Measurements from ENCODE around the gene ZFTA.

ZFTA gene

DNA sequence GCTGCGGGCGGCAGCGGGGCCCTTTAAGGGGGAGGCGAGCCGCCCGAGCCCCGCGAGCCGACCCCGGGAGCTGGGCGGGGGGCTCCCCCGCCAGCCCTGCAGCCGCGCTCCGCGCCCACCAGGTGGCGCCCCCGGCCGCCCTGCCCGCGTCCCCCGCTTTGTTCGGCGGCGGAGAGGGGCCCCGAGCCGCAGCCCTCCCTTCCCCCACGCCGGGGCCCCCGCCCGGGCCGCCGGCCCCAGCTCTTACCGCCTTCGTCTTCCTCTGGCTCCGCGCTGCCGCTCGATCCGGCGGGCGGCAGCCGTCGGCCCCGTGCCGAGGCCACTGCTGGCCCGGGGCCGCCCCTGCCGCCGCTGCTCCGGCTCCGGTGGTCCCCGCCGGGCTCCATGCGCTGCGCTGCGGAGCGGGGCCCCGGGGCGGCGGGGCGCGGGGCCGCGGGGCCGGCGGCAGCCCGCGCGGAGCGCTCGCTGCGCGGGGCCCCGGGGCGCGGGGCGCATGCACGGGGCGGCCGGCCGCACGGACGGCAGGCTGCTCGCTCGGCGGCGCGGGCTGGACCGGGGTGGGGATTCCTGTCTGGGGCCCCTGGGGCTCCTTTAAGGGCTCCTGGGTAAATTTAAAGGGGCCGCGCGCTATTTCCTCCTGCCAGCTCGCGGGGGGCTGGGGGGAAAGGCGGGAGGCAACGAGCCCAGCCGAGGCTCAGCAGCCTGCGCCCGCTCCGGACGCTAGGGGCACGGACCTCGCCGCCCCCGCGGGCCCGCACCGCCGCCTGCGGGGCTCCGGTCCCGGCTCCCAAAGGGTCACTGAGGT lies at the start of gene ZFTA:
TSS of gene ZFTA (minus strand) at position 539 of the 805 bp plus-strand sequence. CDS start at position 386, 153 bp downstream.
- Histone ChIP-seq H3K27me3 (ENCODE audit: insufficient read depth, insufficient read length) (peaks cover 25% of the 10 kb centered on the region), H3K9ac (ENCODE audit: insufficient read length, low read depth) (peak within 1 kb of the TSS; percentile 94), H3K4me1 (ENCODE audit: insufficient read depth, insufficient read length) (peaks cover 28% of the 10 kb centered on the region), H3K36me3 (ENCODE audit: insufficient read depth, insufficient read length, low read length) (peaks cover 30% of the 10 kb centered on the region), H3K4me3 (ENCODE audit: insufficient read length, low read depth) (peak within 1 kb of the TSS; percentile 90), H3K9me3 (ENCODE audit: insufficient read depth, low read length) (no peaks in the 10 kb centered on the region)
- no peak for DNase-seq (ENCODE audit: low read depth, low spot score)
- TF ChIP-seq SUZ12 (IDR thresholded peaks at IDR 0.05; ENCODE audit: extremely low read depth, insufficient read depth, insufficient read length) (no peak), YY1 (IDR thresholded peaks at IDR 0.05; ENCODE audit: insufficient read depth, insufficient read length) (no peak), ZNF274 (IDR thresholded peaks at IDR 0.05; ENCODE audit: low read depth, low read length) (no peak)

DNA sequence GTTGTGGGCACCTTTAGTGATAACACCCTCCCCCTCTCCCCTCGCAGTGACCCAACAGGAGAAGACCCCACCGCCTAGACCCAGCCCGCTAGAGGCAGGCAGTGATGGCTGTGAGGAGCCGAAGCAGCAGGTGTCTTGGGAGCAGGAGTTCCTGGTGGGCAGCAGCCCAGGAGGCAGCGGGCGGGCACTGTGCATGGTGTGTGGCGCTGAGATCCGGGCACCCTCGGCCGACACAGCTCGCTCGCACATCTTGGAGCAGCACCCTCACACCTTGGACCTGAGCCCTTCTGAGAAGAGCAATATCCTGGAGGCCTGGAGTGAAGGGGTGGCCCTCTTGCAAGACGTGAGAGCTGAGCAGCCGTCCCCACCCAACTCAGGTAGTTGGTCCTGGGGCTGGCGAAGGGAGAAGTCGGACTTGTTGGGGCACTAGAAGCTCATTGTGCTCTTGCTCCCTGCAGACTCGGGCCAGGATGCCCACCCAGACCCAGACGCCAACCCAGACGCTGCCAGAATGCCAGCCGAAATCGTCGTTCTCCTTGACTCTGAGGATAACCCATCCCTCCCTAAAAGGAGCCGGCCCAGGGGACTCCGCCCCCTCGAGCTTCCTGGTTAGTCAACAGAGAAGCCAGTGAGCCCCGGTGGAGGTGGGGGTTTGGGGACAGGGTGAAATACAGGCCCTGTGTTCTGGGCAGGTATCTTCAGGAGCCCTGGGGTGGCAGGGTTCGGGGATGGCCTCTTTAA lies 49.4 kb upstream of the ZFTA start:
- Histone ChIP-seq H3K36me3 (ENCODE audit: insufficient read depth, insufficient read length, low read length) (peaks cover 84% of the 10 kb centered on the region), H3K9me3 (ENCODE audit: insufficient read depth, low read length) (no peaks in the 10 kb centered on the region), H3K4me3 (ENCODE audit: insufficient read length, low read depth) (no peak overlapping the region), H3K4me1 (ENCODE audit: insufficient read depth, insufficient read length) (peaks cover 11% of the 10 kb centered on the region), H3K27me3 (ENCODE audit: insufficient read depth, insufficient read length) (no peaks in the 10 kb centered on the region), H3K9ac (ENCODE audit: insufficient read length, low read depth) (peak overlapping the region; percentile 46)
- DNase-seq (ENCODE audit: low read depth, low spot score) = no peak
- TF ChIP-seq SUZ12 (IDR thresholded peaks at IDR 0.05; ENCODE audit: extremely low read depth, insufficient read depth, insufficient read length) = no peak
- no peak for TF ChIP-seq ZNF274 (IDR thresholded peaks at IDR 0.05; ENCODE audit: low read depth, low read length)
- no peak for TF ChIP-seq YY1 (IDR thresholded peaks at IDR 0.05; ENCODE audit: insufficient read depth, insufficient read length)

DNA sequence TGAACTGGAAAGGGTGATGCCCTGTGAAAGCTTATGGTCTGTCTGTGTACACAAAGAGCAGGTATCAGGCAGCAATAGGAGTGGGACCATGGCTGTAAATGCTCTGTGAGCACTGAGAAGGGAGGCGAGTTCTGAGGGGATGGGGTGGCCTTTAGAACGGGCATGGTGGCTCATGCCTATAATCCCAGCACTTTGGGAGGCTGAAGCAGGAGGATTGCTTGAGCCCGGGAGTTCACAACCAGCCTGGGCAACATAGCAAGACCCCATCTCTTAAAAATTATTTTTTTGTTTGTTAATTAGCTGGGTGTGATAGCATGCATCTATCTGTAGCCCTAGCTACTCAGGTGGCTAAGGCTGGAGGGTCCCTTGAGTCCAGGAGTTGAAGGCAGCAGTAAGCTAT lies 48.2 kb upstream of the ZFTA start:
- no peak for DNase-seq (ENCODE audit: low read depth, low spot score)
- Histone ChIP-seq H3K4me1 (ENCODE audit: insufficient read depth, insufficient read length) (peaks cover 15% of the 10 kb centered on the region), H3K36me3 (ENCODE audit: insufficient read depth, insufficient read length, low read length) (peaks cover 72% of the 10 kb centered on the region), H3K27me3 (ENCODE audit: insufficient read depth, insufficient read length) (no peaks in the 10 kb centered on the region), H3K4me3 (ENCODE audit: insufficient read length, low read depth) (no peak overlapping the region), H3K9me3 (ENCODE audit: insufficient read depth, low read length) (no peaks in the 10 kb centered on the region), H3K9ac (ENCODE audit: insufficient read length, low read depth) (peak overlapping the region; percentile 1)
- TF ChIP-seq ZNF274 (IDR thresholded peaks at IDR 0.05; ENCODE audit: low read depth, low read length) (no peak), SUZ12 (IDR thresholded peaks at IDR 0.05; ENCODE audit: extremely low read depth, insufficient read depth, insufficient read length) (no peak), YY1 (IDR thresholded peaks at IDR 0.05; ENCODE audit: insufficient read depth, insufficient read length) (no peak)

DNA sequence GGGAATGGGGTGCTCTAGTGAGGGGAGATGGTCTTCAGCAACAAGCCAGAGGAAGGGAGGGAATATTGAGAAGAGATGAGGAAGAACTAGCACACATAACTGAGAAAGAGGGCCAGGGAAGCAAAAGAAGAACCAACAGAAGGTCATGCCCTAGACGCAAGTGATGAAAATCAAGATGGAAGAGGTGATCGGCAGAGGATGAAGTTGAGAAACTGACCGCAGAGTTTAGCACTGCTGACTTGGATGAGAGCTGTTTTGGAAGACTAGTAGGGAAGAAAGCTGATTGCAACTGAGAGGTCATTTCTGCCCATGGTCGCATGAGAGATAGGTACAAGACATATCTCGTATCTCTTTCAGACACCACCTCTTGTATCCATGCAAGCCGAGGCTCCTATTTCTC lies 47.6 kb upstream of the ZFTA start:
- H3K4me1 ChIP-seq (ENCODE audit: insufficient read depth, insufficient read length) = peaks cover 15% of the 10 kb centered on the region
- H3K4me3 ChIP-seq (ENCODE audit: insufficient read length, low read depth) = no peak overlapping the region
- peak overlapping the region; percentile 1 for H3K9ac ChIP-seq (ENCODE audit: insufficient read length, low read depth)
- TF ChIP-seq YY1 (IDR thresholded peaks at IDR 0.05; ENCODE audit: insufficient read depth, insufficient read length) (no peak), SUZ12 (IDR thresholded peaks at IDR 0.05; ENCODE audit: extremely low read depth, insufficient read depth, insufficient read length) (no peak), ZNF274 (IDR thresholded peaks at IDR 0.05; ENCODE audit: low read depth, low read length) (no peak)
- H3K36me3 ChIP-seq (ENCODE audit: insufficient read depth, insufficient read length, low read length) = peaks cover 67% of the 10 kb centered on the region
- H3K27me3 ChIP-seq (ENCODE audit: insufficient read depth, insufficient read length) = no peaks in the 10 kb centered on the region
- H3K9me3 ChIP-seq (ENCODE audit: insufficient read depth, low read length) = no peaks in the 10 kb centered on the region
- DNase-seq (ENCODE audit: low read depth, low spot score) = no peak

DNA sequence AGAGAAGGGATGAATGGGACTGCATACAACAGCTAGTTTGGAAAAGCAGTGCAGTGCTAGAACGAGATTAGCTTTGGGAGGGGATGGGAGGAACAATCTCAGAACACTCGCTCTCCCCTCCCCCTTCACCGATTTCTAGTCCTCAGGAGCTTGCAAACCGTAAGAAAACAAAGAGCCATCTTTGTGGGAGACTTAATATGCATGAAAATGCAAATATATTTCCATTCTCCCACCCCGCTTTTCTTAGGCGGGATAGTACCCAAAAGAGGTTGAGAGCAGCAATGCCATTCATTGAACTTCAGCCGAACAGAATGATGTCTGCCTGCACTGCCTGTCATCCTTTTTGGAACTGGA lies 45.8 kb upstream of the ZFTA start:
- TF ChIP-seq SUZ12 (IDR thresholded peaks at IDR 0.05; ENCODE audit: extremely low read depth, insufficient read depth, insufficient read length) (no peak), ZNF274 (IDR thresholded peaks at IDR 0.05; ENCODE audit: low read depth, low read length) (no peak), YY1 (IDR thresholded peaks at IDR 0.05; ENCODE audit: insufficient read depth, insufficient read length) (no peak)
- DNase-seq (ENCODE audit: low read depth, low spot score) = no peak

DNA sequence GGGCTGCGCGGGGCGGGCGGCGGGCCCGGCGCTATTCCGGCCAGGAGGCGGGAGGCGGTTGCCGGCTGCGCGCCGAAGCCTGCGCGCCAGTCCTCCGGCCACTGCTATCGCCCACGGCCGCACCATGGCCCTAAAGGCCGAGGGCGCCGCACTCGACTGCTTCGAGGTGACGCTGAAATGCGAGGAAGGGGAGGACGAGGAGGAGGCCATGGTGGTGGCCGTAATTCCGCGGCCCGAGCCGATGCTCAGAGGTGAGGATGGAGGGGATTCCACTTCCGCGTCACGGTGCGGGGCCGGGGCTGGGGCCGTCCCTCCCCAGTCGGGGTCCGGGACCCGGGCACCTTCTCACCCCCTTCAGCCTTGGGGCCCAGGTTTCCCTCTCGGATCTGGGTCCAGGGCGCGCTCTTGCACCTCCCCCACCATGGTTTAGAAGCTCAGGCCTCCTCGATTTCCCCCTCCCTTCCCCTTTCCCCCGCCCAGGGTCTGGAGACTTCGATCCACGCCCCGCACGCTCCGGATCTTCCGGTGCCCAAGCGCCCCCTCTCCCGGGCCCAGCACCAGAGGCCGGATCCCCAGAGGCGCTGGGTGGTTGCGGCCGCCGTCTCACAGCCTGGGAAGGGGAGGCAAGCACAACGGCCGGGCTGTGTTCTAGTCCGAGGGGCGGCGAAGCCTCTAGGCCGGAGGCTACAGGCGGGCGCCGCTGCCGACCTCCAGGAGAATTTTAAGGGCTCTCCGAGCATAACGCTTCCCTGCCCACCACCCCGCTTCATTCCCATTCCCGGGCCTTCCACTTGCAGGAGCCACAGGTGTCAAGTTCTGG lies 45.2 kb upstream of the ZFTA start:
- Histone ChIP-seq H3K4me1 (ENCODE audit: insufficient read depth, insufficient read length) (peaks cover 15% of the 10 kb centered on the region), H3K9ac (ENCODE audit: insufficient read length, low read depth) (peak overlapping the region; percentile 100), H3K9me3 (ENCODE audit: insufficient read depth, low read length) (no peaks in the 10 kb centered on the region), H3K36me3 (ENCODE audit: insufficient read depth, insufficient read length, low read length) (peaks cover 48% of the 10 kb centered on the region), H3K4me3 (ENCODE audit: insufficient read length, low read depth) (peak overlapping the region; percentile 99), H3K27me3 (ENCODE audit: insufficient read depth, insufficient read length) (no peaks in the 10 kb centered on the region)
- TF ChIP-seq ZNF274 (IDR thresholded peaks at IDR 0.05; ENCODE audit: low read depth, low read length) = no peak
- no peak for TF ChIP-seq SUZ12 (IDR thresholded peaks at IDR 0.05; ENCODE audit: extremely low read depth, insufficient read depth, insufficient read length)
- no peak for TF ChIP-seq YY1 (IDR thresholded peaks at IDR 0.05; ENCODE audit: insufficient read depth, insufficient read length)
- DNase-seq (ENCODE audit: low read depth, low spot score) = no peak

More for the DNA sequence above, 45.8 kb upstream of the ZFTA start:
- H3K4me1 ChIP-seq (ENCODE audit: insufficient read depth, insufficient read length) = peaks cover 15% of the 10 kb centered on the region
- H3K27me3 ChIP-seq (ENCODE audit: insufficient read depth, insufficient read length) = no peaks in the 10 kb centered on the region
- H3K4me3 ChIP-seq (ENCODE audit: insufficient read length, low read depth) = peak overlapping the region; percentile 99
- H3K9ac ChIP-seq (ENCODE audit: insufficient read length, low read depth) = peak overlapping the region; percentile 100
- peaks cover 52% of the 10 kb centered on the region for H3K36me3 ChIP-seq (ENCODE audit: insufficient read depth, insufficient read length, low read length)
- no peaks in the 10 kb centered on the region for H3K9me3 ChIP-seq (ENCODE audit: insufficient read depth, low read length)
